ENCODE data around the gene SMIM22. TPM values are rescaled to one million over a fixed set of nuclear protein-coding genes. Genes with fewer than 3 reads are reported as not detected.

Gene SMIM22
- total RNA-seq, 6 experiments from 2014 or later: not detected

GRCh38 chr16:4755687-4756086 is 39.5 kb upstream of the SMIM22 start:
- Mint-ChIP-seq H3K27me3 (ENCODE audit: insufficient read depth) (no peaks in the 10 kb centered on the region; the same call in none of the 2 replicates), H3K27ac (no peak overlapping the region), H3K4me1 (ENCODE audit: low read depth) (no peaks in the 10 kb centered on the region), H3K36me3 (ENCODE audit: low read depth) (peaks cover 39% of the 10 kb centered on the region), H3K9me3 (peaks cover 5% of the 10 kb centered on the region; the same call in 1 of the 2 replicates), H3K4me3 (no peak overlapping the region)
- DNase-seq: no peak
- no peak for TF ChIP-seq CTCF (IDR thresholded peaks at IDR 0.05)

- no peak for DNase-seq
- TF ChIP-seq CTCF (IDR thresholded peaks at IDR 0.05): peak; percentile 22
- Mint-ChIP-seq H3K9me3 (peaks cover 5% of the 10 kb centered on the region; the same call in 1 of the 2 replicates), H3K36me3 (ENCODE audit: low read depth) (peaks cover 38% of the 10 kb centered on the region), H3K4me1 (ENCODE audit: low read depth) (no peaks in the 10 kb centered on the region), H3K27ac (no peak overlapping the region), H3K4me3 (no peak overlapping the region), H3K27me3 (ENCODE audit: insufficient read depth) (no peaks in the 10 kb centered on the region; the same call in none of the 2 replicates)
Measured at GRCh38 chr16:4760221-4760910, 34.8 kb upstream of the SMIM22 start.

DNA sequence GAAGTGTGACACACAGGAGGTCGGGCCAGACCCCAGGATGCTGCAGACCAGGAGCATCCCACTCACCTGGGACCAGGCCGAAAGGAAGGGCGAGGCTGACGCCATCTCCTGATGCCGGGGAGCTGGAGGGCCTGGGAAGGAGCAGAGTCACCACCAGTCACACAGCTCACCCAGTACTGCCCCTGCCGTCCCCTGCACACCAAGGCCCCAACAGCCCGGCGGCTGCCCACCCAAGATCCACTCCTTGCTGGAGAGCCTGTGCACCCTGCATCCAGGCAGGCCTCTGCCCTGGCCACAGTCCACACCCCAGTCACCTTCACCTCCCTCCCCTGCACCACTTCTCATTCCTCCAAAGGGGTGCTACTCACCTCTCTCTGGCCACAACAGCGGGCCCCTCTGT is 33.0 kb upstream of the SMIM22 start:
- Mint-ChIP-seq H3K36me3 (ENCODE audit: low read depth) (peaks cover 25% of the 10 kb centered on the region), H3K27ac (no peak overlapping the region), H3K4me1 (ENCODE audit: low read depth) (peaks cover 9% of the 10 kb centered on the region), H3K4me3 (no peak overlapping the region), H3K27me3 (ENCODE audit: insufficient read depth) (no peaks in the 10 kb centered on the region), H3K9me3 (no peaks in the 10 kb centered on the region)
- DNase-seq: no peak
- TF ChIP-seq CTCF (IDR thresholded peaks at IDR 0.05): no peak

- H3K36me3 Mint-ChIP-seq (ENCODE audit: low read depth): peaks cover 18% of the 10 kb centered on the region; the same call in 1 of the 2 replicates
- no peaks in the 10 kb centered on the region; the same call in 1 of the 2 replicates for H3K27me3 Mint-ChIP-seq (ENCODE audit: insufficient read depth)
Measured at GRCh38 chr16:4763791-4764190, 31.4 kb upstream of the SMIM22 start.

More at GRCh38 chr16:4763791-4764190, 31.4 kb upstream of the SMIM22 start:
- Mint-ChIP-seq H3K9me3 (no peaks in the 10 kb centered on the region), H3K4me1 (ENCODE audit: low read depth) (peaks cover 17% of the 10 kb centered on the region), H3K27ac (0 out of 2 replicates have a peak overlapping the region, but pooled peaks have one; percentile 13), H3K4me3 (no peak overlapping the region)
- no peak for DNase-seq
- no peak for TF ChIP-seq CTCF (IDR thresholded peaks at IDR 0.05)

Data from HFFc6 (cell line).